Measurements from ENCODE around the gene MOCOS.

Gene MOCOS

DNA sequence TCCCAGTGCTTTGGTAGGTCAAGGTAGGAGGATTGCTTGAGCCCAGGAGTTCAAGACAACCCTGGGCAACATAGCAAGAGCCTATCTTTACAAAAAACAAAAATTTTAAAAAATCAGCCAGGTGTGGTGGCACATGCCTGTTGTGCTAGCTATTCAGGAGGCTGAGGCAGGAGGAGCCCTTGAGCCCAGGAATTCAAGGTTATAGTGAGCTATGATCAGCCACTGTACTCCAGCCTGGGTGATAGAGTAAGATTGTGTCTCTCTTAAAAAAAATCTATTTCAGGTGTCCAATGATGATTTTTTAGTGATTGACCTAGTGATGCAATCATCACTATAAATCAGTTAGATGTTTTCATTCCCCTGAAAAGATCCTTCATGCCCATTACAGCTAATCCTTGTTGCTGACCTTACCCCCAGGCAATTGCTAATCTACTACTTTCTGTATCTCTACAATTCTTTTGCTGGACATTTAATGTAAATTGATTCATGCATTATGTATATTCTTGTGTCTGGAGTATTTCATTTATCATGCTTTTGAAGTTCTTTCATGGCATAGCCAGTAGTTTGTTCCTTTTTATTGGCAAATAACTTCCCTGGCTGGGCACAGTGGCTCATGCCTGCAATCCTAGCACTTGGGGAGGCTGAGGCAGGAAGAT is 10.3 kb downstream of the MOCOS start:
- TF ChIP-seq, protein P1, sequence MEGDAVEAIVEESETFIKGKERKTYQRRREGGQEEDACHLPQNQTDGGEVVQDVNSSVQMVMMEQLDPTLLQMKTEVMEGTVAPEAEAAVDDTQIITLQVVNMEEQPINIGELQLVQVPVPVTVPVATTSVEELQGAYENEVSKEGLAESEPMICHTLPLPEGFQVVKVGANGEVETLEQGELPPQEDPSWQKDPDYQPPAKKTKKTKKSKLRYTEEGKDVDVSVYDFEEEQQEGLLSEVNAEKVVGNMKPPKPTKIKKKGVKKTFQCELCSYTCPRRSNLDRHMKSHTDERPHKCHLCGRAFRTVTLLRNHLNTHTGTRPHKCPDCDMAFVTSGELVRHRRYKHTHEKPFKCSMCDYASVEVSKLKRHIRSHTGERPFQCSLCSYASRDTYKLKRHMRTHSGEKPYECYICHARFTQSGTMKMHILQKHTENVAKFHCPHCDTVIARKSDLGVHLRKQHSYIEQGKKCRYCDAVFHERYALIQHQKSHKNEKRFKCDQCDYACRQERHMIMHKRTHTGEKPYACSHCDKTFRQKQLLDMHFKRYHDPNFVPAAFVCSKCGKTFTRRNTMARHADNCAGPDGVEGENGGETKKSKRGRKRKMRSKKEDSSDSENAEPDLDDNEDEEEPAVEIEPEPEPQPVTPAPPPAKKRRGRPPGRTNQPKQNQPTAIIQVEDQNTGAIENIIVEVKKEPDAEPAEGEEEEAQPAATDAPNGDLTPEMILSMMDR (IDR thresholded peaks at IDR 0.05; ENCODE audit: low read depth, low read length) = no peak
- no peak for DNase-seq (ENCODE audit: low read depth in 2 of 2)
- no peak overlapping the region for H3K4me3 ChIP-seq (replicated peaks in 1 of 2; ENCODE audit: low read depth in 2 of 2, low read length in 2 of 2)

DNA sequence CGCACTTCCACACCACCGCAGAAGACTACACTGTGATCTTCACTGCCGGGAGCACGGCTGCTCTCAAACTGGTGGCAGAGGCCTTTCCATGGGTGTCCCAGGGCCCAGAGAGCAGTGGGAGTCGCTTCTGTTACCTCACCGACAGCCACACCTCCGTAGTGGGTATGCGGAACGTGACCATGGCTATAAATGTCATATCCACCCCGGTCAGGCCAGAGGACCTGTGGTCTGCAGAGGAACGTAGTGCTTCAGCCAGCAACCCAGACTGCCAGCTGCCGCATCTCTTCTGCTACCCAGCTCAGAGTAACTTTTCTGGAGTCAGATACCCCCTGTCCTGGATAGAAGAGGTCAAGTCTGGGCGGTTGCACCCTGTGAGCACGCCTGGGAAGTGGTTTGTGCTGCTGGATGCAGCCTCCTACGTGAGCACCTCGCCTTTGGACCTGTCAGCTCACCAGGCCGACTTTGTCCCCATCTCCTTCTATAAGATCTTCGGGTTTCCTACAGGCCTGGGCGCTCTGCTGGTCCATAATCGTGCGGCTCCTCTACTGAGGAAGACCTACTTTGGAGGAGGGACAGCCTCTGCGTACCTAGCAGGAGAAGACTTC is 12.5 kb downstream of the MOCOS start:
- DNase-seq (ENCODE audit: low read depth in 2 of 2) = no peak
- TF ChIP-seq, protein P1 (IDR thresholded peaks at IDR 0.05; ENCODE audit: low read depth, low read length) = no peak
- no peak overlapping the region for H3K4me3 ChIP-seq (replicated peaks in 1 of 2; ENCODE audit: low read depth in 2 of 2, low read length in 2 of 2)

DNA sequence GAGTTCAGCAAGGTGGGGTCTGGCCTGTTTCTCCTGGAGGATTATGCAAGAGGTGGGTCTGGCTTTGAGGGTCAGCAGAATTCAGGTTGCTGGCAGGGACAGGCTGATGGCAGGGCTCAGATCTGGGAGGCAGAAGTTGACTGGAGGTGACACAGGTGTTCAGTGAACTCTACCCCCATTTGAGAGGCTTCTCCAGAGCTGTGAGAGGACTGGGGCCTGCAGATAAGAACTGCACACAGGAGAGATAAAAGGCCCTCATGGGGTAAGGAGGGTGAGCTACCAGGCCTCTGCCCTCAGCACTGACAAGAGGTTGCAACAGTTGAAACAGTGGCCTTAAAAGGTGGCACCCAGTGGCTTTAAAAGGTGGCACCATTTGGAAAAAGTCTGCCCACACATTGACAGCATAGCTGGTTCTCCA is 13.1 kb downstream of the MOCOS start:
- H3K4me3 ChIP-seq (replicated peaks in 1 of 2; ENCODE audit: low read depth in 2 of 2, low read length in 2 of 2) = no peak overlapping the region
- TF ChIP-seq, protein P1 (IDR thresholded peaks at IDR 0.05; ENCODE audit: low read depth, low read length) = no peak
- DNase-seq (ENCODE audit: low read depth in 2 of 2) = no peak

DNA sequence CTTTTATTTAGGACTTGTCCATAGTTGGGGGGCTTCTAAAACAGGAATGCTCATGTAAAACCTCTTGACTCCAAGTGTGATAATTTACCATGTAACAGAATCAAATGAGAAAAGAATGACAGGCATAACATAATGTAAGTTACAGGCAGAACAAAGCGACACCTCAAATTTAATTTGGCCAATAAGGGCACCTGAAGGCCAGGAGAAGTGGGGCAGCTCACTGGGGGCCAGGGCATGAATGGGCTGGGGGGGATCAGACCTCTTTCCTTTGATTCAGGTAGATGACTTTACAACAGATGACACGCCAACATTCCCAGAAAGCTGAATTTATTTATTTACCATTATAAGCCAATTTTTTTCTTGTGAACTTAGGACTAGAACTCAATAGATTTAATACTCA is 14.5 kb downstream of the MOCOS start:
- no peak overlapping the region for H3K4me3 ChIP-seq (replicated peaks in 1 of 2; ENCODE audit: low read depth in 2 of 2, low read length in 2 of 2)
- no peak for DNase-seq (ENCODE audit: low read depth in 2 of 2)
- TF ChIP-seq, protein P1 (IDR thresholded peaks at IDR 0.05; ENCODE audit: low read depth, low read length) = no peak

DNA sequence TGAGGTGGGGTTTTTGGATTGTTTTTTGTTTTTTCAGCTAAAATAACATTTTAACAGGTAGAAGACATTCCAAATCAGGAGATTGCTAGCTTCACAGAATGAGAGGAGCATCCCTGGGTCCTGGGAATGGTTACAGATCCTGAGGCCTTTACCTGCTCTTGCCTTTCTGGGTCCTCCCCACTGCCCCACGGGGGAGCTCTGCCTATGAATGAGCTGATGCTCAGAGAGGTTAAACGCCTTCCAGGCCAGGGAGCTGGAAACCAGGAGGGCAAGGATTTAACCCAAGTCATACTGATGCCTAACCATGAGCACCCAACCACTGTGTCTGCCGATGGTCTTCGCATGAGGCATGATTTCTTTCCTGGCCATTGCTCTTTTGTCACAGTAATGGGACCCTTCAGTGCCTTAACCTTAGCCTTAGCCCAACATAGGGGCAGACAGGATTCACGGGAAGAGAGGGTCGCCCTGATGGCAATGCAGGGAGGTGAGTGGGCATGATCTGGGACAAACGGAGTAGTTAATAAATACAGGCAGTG is 16.1 kb downstream of the MOCOS start:
- TF ChIP-seq, protein P1 (IDR thresholded peaks at IDR 0.05; ENCODE audit: low read depth, low read length) = no peak
- no peak overlapping the region for H3K4me3 ChIP-seq (replicated peaks in 1 of 2; ENCODE audit: low read depth in 2 of 2, low read length in 2 of 2)
- DNase-seq (ENCODE audit: low read depth in 2 of 2) = no peak

DNA sequence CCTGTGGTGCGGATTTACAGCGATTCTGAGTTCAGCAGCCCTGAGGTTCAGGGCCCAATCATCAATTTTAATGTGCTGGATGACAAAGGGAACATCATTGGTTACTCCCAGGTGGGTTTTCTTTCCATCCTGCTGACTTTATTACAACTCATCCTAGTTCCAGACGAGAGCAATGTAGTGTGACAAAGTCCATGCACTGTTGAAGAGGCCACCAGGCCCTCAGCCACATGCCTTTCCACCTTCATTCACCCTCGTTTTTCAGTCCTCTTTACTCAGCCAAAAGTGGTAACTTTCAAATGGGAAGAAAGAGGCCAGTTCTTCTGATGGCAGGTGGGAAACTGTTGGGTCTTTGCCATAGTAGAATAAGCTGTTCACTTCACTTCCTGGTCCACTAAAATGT is 17.9 kb downstream of the MOCOS start:
- TF ChIP-seq, protein P1 (IDR thresholded peaks at IDR 0.05; ENCODE audit: low read depth, low read length) = no peak
- DNase-seq (ENCODE audit: low read depth in 2 of 2) = no peak
- H3K4me3 ChIP-seq (replicated peaks in 1 of 2; ENCODE audit: low read depth in 2 of 2, low read length in 2 of 2) = no peak overlapping the region
